Breast epithelium (tissue), 3 donors: Measurements from ENCODE around the gene FBXO2.

Experiments used
- POLR2A ChIP-seq: fragments of 450-650 bp; IDR thresholded peaks from one replicate; pipeline ENCODE4 v1.6.1; 2016; ENCODE audit warnings: antibody characterized with exemption, mild to moderate bottlenecking, moderate library complexity
- POLR2AphosphoS5 ChIP-seq, 3 donors: sonication (generic); formaldehyde crosslinking; IDR thresholded peaks; one replicate each; pipeline ENCODE4 v1.6.1; 2017; ENCODE audit warnings: antibody characterized with exemption in 3 of 3
- TF ChIP-seq, protein P1 (sequence below), 3 donors: fragments of 450-650 bp; IDR thresholded peaks; one replicate each; pipeline ENCODE4 v1.5.1; 2016 to 2017; ENCODE audit warnings: antibody characterized with exemption in 3 of 3, mild to moderate bottlenecking in 3 of 3, moderate library complexity in 3 of 3

DNA sequence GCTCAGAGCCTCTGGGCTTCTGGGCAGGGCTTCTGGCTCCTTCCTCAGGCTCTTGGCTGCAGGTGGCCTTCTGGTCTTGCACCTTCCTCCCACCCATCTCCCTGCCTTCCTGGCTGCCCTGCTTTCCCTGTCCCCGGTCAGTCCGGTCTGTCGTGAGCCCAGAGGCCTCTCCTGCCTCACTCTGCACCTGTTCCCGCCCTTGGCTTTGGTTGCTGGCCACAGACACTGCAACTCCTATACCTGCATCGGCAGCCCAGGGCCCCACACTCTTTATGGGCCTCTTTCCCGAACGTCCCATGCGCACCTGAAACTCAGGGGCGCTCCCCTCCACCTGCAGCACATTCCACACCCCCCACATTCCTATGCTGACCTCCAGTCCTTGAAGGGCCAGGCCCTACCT lies 7.9 kb downstream of the FBXO2 start:
- TF ChIP-seq, protein P1, sequence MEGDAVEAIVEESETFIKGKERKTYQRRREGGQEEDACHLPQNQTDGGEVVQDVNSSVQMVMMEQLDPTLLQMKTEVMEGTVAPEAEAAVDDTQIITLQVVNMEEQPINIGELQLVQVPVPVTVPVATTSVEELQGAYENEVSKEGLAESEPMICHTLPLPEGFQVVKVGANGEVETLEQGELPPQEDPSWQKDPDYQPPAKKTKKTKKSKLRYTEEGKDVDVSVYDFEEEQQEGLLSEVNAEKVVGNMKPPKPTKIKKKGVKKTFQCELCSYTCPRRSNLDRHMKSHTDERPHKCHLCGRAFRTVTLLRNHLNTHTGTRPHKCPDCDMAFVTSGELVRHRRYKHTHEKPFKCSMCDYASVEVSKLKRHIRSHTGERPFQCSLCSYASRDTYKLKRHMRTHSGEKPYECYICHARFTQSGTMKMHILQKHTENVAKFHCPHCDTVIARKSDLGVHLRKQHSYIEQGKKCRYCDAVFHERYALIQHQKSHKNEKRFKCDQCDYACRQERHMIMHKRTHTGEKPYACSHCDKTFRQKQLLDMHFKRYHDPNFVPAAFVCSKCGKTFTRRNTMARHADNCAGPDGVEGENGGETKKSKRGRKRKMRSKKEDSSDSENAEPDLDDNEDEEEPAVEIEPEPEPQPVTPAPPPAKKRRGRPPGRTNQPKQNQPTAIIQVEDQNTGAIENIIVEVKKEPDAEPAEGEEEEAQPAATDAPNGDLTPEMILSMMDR (IDR thresholded peaks at IDR 0.05), result no peak
- TF ChIP-seq POLR2A, result no peak
- no peak for TF ChIP-seq POLR2AphosphoS5 (IDR thresholded peaks at IDR 0.05)
